K562 (cell line): ENCODE results near the gene NRXN3. TPM values are rescaled to one million over a fixed set of nuclear protein-coding genes. Genes with fewer than 3 reads are reported as not detected.

Experiments used
- ATAC-seq: fragments of 200-7000 bp; cut with Tn5 transposase; 3 replicates; pipeline ENCODE4 v1.9.1; 2020; ENCODE audit warnings: moderate library complexity
- BruUV-seq: library from RNA; stranded (reverse); fragments of 400-500 nt; replicated peaks from 2 replicates; lab custom pipeline; 2021; lab: Mats Ljungman, UMichigan
- CTCF ChIA-PET: fragments of 300-600 bp; formaldehyde crosslinking; extraction: SDS; loops from one replicate; lab custom pipeline; 2021; ENCODE audit warnings: low intra/inter-chr PET ratio; lab: Yijun Ruan, JAX
- POLR2A ChIA-PET: fragments of 300-600, 350-650 bp; sonication (Branson Sonifier 250); formaldehyde crosslinking; extraction: SDS; loops from one replicate; lab custom pipeline; 2021; ENCODE audit warnings: antibody characterized with exemption, inconsistent platforms; lab: Yijun Ruan, JAX
- DNase-seq, 4 experiments: peaks; one replicate each; pipeline versions ENCODE4 v3.0.0 to v3.0.0-alpha.2; 2011 to 2018; ENCODE audit warnings: low spot score in 3 of 4, mixed read lengths in 3 of 4; ENCODE audit errors: extremely low read depth in 1 of 4
- FAIRE-seq: peaks from 2 replicates; lab custom pipeline; 2011; peaks lifted over from hg19 to GRCh38; lab: Jason Lieb, UNC
- H2AFZ ChIP-seq: 2 replicates; pipeline ENCODE4 v1.6.0; 2011; ENCODE audit warnings: low read depth, low read length, control low read depth, inconsistent platforms
- H3K27ac ChIP-seq: fragments of 200-600 bp; 3 replicates; pipeline ENCODE4 v1.8.0; 2011; ENCODE audit warnings: low read depth, mild to moderate bottlenecking, control low read depth, inconsistent platforms, low read length, moderate library complexity, mixed read lengths; ENCODE audit errors: extremely low read depth
- H3K27me3 ChIP-seq, 2 experiments: fragments of 300-600 bp in 1 of 2; 2 replicates in 1 of 2; 3 replicates in 1 of 2; pipeline versions ENCODE4 v1.6.0 to v1.8.0; 2011; ENCODE audit warnings: inconsistent platforms in 2 of 2, low read length in 2 of 2, mild to moderate bottlenecking in 1 of 2, mixed read lengths in 1 of 2, moderate library complexity in 1 of 2; ENCODE audit not compliant: control insufficient read depth in 2 of 2, insufficient read depth in 2 of 2
- H3K36me3 ChIP-seq: fragments of 300-600 bp; 3 replicates; pipeline ENCODE4 v1.8.0; 2011; ENCODE audit warnings: mild to moderate bottlenecking, low read length, inconsistent platforms; ENCODE audit not compliant: control insufficient read depth, insufficient read depth
- H3K4me1 ChIP-seq, 2 experiments: fragments of 200-600 bp in 1 of 2; replicated peaks in 1 of 2; 2 replicates in 1 of 2; 3 replicates in 1 of 2; pipeline versions ENCODE4 v1.5.1 to v1.8.0; 2011; ENCODE audit warnings: inconsistent platforms in 2 of 2, low read length in 2 of 2, mild to moderate bottlenecking in 1 of 2, mixed read lengths in 1 of 2, moderate library complexity in 1 of 2; ENCODE audit not compliant: control insufficient read depth in 2 of 2, insufficient read depth in 2 of 2
- H3K4me2 ChIP-seq: 2 replicates; pipeline ENCODE4 v1.6.1; 2011; ENCODE audit warnings: low read length, control low read depth, inconsistent platforms, mixed read lengths; ENCODE audit not compliant: insufficient read depth
- H3K4me3 ChIP-seq: fragments of 200-600 bp; sonication (generic), shearing (Covaris generic); 2 replicates; pipeline ENCODE4 v1.5.1; 2016; ENCODE audit warnings: control low read depth, inconsistent platforms
- H3K79me2 ChIP-seq: fragments of 200-600 bp; 3 replicates; pipeline ENCODE4 v1.8.0; 2011; ENCODE audit warnings: low read length, inconsistent platforms; ENCODE audit not compliant: control insufficient read depth, insufficient read depth
- H3K9ac ChIP-seq, 2 experiments: 2 replicates each; pipeline versions ENCODE4 v1.6.0 to v1.6.1; 2011; ENCODE audit warnings: low read depth in 2 of 2, low read length in 2 of 2, control low read depth in 1 of 2, inconsistent platforms in 1 of 2, mild to moderate bottlenecking in 1 of 2, mixed read lengths in 1 of 2; ENCODE audit not compliant: insufficient read depth in 1 of 2
- H3K9me1 ChIP-seq: one replicate; pipeline ENCODE4 v1.6.0; 2011; ENCODE audit warnings: inconsistent platforms, mild to moderate bottlenecking, low read length, moderate library complexity; ENCODE audit not compliant: control insufficient read depth, insufficient read depth
- H3K9me3 ChIP-seq: replicated peaks from 2 replicates; pipeline ENCODE4 v1.5.1; 2011; ENCODE audit warnings: low read depth, low read length, inconsistent platforms; ENCODE audit not compliant: control insufficient read depth, insufficient read depth
- H4K20me1 ChIP-seq: replicated peaks from 2 replicates; pipeline ENCODE4 v1.6.1; 2011; ENCODE audit warnings: low read length, inconsistent platforms, mixed read lengths; ENCODE audit not compliant: control insufficient read depth, insufficient read depth
- AFF4 ChIP-seq: sonication (generic); formaldehyde crosslinking; IDR thresholded peaks from 2 replicates; pipeline ENCODE4 v1.8.0; 2023; ENCODE audit warnings: mild to moderate bottlenecking, missing genetic modification reagents
- ATF4 ChIP-seq: fragments of 450-650 bp; formaldehyde crosslinking; IDR thresholded peaks from 2 replicates; pipeline ENCODE4 v1.4.0; 2022; ENCODE audit warnings: mild to moderate bottlenecking, moderate library complexity
- FOXA1 ChIP-seq: fragments of 450-650 bp; IDR thresholded peaks from 2 replicates; pipeline ENCODE4 v1.6.1; 2016; ENCODE audit warnings: mild to moderate bottlenecking, borderline replicate concordance
- FOXP4 ChIP-seq: sonication (generic); formaldehyde crosslinking; IDR thresholded peaks from 2 replicates; pipeline ENCODE4 v1.8.0; 2022; ENCODE audit warnings: mild to moderate bottlenecking, missing genetic modification reagents, borderline replicate concordance
- GTF2E2 ChIP-seq: fragments of 200-800 bp; sonication (Bioruptor generic); IDR thresholded peaks from 2 replicates; pipeline ENCODE4 v1.6.1; 2016; ENCODE audit warnings: missing genetic modification characterization, missing compliant biosample characterization
- HMG20A ChIP-seq: fragments of 450-650 bp; formaldehyde crosslinking; conservative IDR thresholded peaks from 2 replicates; pipeline ENCODE4 v1.4.0; 2020; ENCODE audit warnings: mild to moderate bottlenecking, mixed read lengths
- JUN ChIP-seq, 2 experiments: sonication (generic) in 1 of 2; formaldehyde crosslinking in 1 of 2; IDR thresholded peaks; 2 replicates each; pipeline versions ENCODE4 v1.6.1 to v1.8.0; 2012 to 2022; ENCODE audit warnings: borderline replicate concordance in 2 of 2, mild to moderate bottlenecking in 2 of 2, improper control_type of control experiment in 1 of 2, low read depth in 1 of 2, low read length in 1 of 2, missing genetic modification reagents in 1 of 2
- NR2C1 ChIP-seq, 2 experiments: fragments of 450-650 bp; IDR thresholded peaks; 2 replicates each; pipeline ENCODE4 v1.6.1; 2017; ENCODE audit warnings: mild to moderate bottlenecking in 2 of 2, antibody characterized with exemption in 1 of 2, inconsistent platforms in 1 of 2, missing compliant biosample characterization in 1 of 2, missing genetic modification characterization in 1 of 2
- PYGO2 ChIP-seq: fragments of 450-650 bp; IDR thresholded peaks from 2 replicates; pipeline ENCODE4 v1.6.1; 2016; ENCODE audit warnings: mild to moderate bottlenecking, missing genetic modification characterization, moderate library complexity, missing compliant biosample characterization
- ZNF224 ChIP-seq: sonication (generic); formaldehyde crosslinking; IDR thresholded peaks from 2 replicates; pipeline ENCODE4 v1.8.0; 2022; ENCODE audit warnings: mild to moderate bottlenecking, missing genetic modification reagents
- ZNF77 ChIP-seq: fragments of 250-450 bp; sonication (Bioruptor Pico); IDR thresholded peaks from 2 replicates; pipeline ENCODE4 v1.5.0; 2020
- whole genome bisulfite sequencing: fragments of 100-300 bp; shearing (Covaris generic); methylation state at CpG from one replicate; pipeline ENCODE4 v1.1.6; 2016; ENCODE audit warnings: low coverage, mixed read lengths; ENCODE audit not compliant: insufficient coverage; ENCODE audit errors: missing lambda C conversion rate; 5-methylcytosine and 5-hydroxymethylcytosine counted together
- in situ Hi-C: fragments of 300-500 bp; cut with MboI; formaldehyde crosslinking; loops from 4 replicates; pipeline ENCODE4 v1.15.0; 2018; ENCODE audit warnings: inconsistent platforms, mixed read lengths
- intact Hi-C: fragments of 100-400 bp; cut with micrococcal nuclease; formaldehyde crosslinking; loops from 2 replicates; pipeline ENCODE4 v1.14.2; 2022
- polyA plus RNA-seq, 8 experiments: library from polyadenylated mRNA; depleted of rRNA in 4 of 8; stranded (reverse) in 5 of 8; unstranded in 3 of 8; fragments of >200 nt; fragmentation: Nextera tagmentation in 2 of 8; fragmentation: Illumina TruSeq in 1 of 8; extraction: Ambion mirVana in 2 of 8; extraction: Trizol in 1 of 8; gene quantifications; 2 replicates each; pipeline versions ENCODE4 v1.2.1 to v1.2.3, GENCODE V29; 2011 to 2014; ENCODE audit warnings: inconsistent platforms in 1 of 8, missing spikeins in 1 of 8
- total RNA-seq, 7 experiments: library from RNA; depleted of rRNA in 6 of 7; stranded (reverse); fragments of >200 nt in 6 of 7; fragmentation: Illumina TruSeq in 2 of 7; extraction: Trizol in 2 of 7; gene quantifications; 2 replicates each; pipeline versions ENCODE4 v1.2.1 to v1.2.3, GENCODE V29; 2011 to 2021; ENCODE audit warnings: low replicate concordance in 1 of 7

The NRXN3 gene
- total and polyA plus RNA-seq, 9 of the 15 experiments (the other 6 are each of a cell fraction or from before 2014, with no cell fraction given): 0.09 TPM; not detected in 8

GRCh38 chr14:79786522-79786921 is 1616.3 kb downstream of the NRXN3 start:
- CTCF ChIA-PET: no interaction called here
- no peak for ATAC-seq
- no peaks in the 10 kb centered on the region for H3K9me3 ChIP-seq

More at GRCh38 chr14:79786522-79786921, 1616.3 kb downstream of the NRXN3 start:
- Histone ChIP-seq H3K36me3 (no peaks in the 10 kb centered on the region), H3K79me2 (no peaks in the 10 kb centered on the region), H3K9me1 (no peaks in the 10 kb centered on the region), H3K4me2 (no peak overlapping the region), H3K27ac (no peak overlapping the region), H2AFZ (no peak overlapping the region), H3K27me3 (no peaks in the 10 kb centered on the region), H3K9ac (no peak overlapping the region), H3K4me1 (no peaks in the 10 kb centered on the region), H4K20me1 (no peaks in the 10 kb centered on the region), H3K4me3 (no peak overlapping the region)
- no peak for DNase-seq
- BruUV-seq: no TSS peak
- in situ Hi-C loops: no loop called here
- WGBS: 4% methylated on average over 3 of the region's 3 CpGs
- POLR2A ChIA-PET: no interaction called here
- no peak for FAIRE-seq
- intact Hi-C loops: no loop called here
- TF ChIP-seq ZNF77 (no peak), PYGO2 (tag) (no peak), GTF2E2 (no peak), ZNF224 (CRISPR knock-in tag) (no peak), JUN (IDR thresholded peaks at IDR 0.05; ENCODE audit: borderline replicate concordance, low read depth, low read length) (no peak), JUN (CRISPR knock-in tag; IDR thresholded peaks at IDR 0.05; ENCODE audit: borderline replicate concordance) (no peak), ATF4 (CRISPR knock-in tag) (no peak), HMG20A (CRISPR knock-in tag) (no peak), FOXP4 (CRISPR knock-in tag) (no peak), AFF4 (CRISPR knock-in tag) (no peak), NR2C1 (IDR thresholded peaks at IDR 0.05) (no peak), NR2C1 (tag; IDR thresholded peaks at IDR 0.05) (no peak), FOXA1 (no peak)
